GM23338 (cell line): Measurements from ENCODE around the gene ANKLE2. TPM values are rescaled to one million over a fixed set of nuclear protein-coding genes. Genes with fewer than 3 reads are reported as not detected.

Experiments
- ATAC-seq: fragments of 200-7000 bp; cut with Tn5 transposase; 3 replicates; pipeline ENCODE4 v1.9.1; 2020
- DNase-seq: peaks from one replicate; pipeline ENCODE4 v3.0.0-alpha.2; 2015; ENCODE audit warnings: low spot score
- H2AFZ ChIP-seq: fragments of 200-600 bp; sonication (generic); 2 replicates; pipeline ENCODE4 v1.8.0; 2016; ENCODE audit warnings: antibody characterized with exemption, mild to moderate bottlenecking, moderate library complexity
- H3F3A ChIP-seq: fragments of 200-600 bp; sonication (generic); replicated peaks from 2 replicates; pipeline ENCODE4 v1.8.0; 2017; ENCODE audit warnings: antibody characterized with exemption, mixed run types, low read depth
- H3K27ac ChIP-seq: fragments of 200-600 bp; sonication (generic); 2 replicates; pipeline ENCODE4 v1.6.1; 2016; ENCODE audit warnings: low read depth
- H3K27me3 ChIP-seq: fragments of 200-600 bp; sonication (generic); 2 replicates; pipeline ENCODE4 v1.8.0; 2016; ENCODE audit warnings: mild to moderate bottlenecking, mixed run types, moderate library complexity; ENCODE audit not compliant: insufficient read depth
- H3K36me3 ChIP-seq: fragments of 200-600 bp; sonication (generic); 2 replicates; pipeline ENCODE4 v1.8.0; 2016; ENCODE audit warnings: mild to moderate bottlenecking; ENCODE audit not compliant: insufficient read depth
- H3K4me1 ChIP-seq: fragments of 200-600 bp; sonication (generic); 2 replicates; pipeline ENCODE4 v1.8.0; 2016; ENCODE audit warnings: mild to moderate bottlenecking, moderate library complexity; ENCODE audit not compliant: insufficient read depth
- H3K4me2 ChIP-seq: fragments of 200-600 bp; sonication (generic); 2 replicates; pipeline ENCODE4 v1.7.1; 2017; ENCODE audit warnings: mixed run types
- H3K4me3 ChIP-seq: fragments of 200-600 bp; sonication (generic); 2 replicates; pipeline ENCODE4 v1.6.1; 2016; ENCODE audit warnings: mixed run types
- H3K79me2 ChIP-seq: fragments of 200-600 bp; sonication (generic); replicated peaks from 2 replicates; pipeline ENCODE4 v1.8.0; 2017; ENCODE audit warnings: mild to moderate bottlenecking; ENCODE audit not compliant: insufficient read depth
- H3K9me2 ChIP-seq: fragments of 200-600 bp; sonication (generic); 2 replicates; pipeline ENCODE4 v1.8.0; 2017; ENCODE audit not compliant: insufficient read depth
- H4K20me1 ChIP-seq: fragments of 200-600 bp; sonication (generic); replicated peaks from 2 replicates; pipeline ENCODE4 v1.8.0; 2017; ENCODE audit warnings: mild to moderate bottlenecking; ENCODE audit not compliant: insufficient read depth
- H3K27ac Mint-ChIP-seq: 2 replicates; pipeline ENCODE4 v1.8.0; 2020; ENCODE audit warnings: inconsistent platforms, mild to moderate bottlenecking, moderate library complexity, mixed read lengths
- H3K27me3 Mint-ChIP-seq: 3 replicates; pipeline ENCODE4 v1.8.0; 2022; ENCODE audit warnings: low read depth, mild to moderate bottlenecking, moderate library complexity, mixed read lengths, inconsistent platforms; ENCODE audit not compliant: insufficient read depth, poor library complexity
- H3K36me3 Mint-ChIP-seq: 3 replicates; pipeline ENCODE4 v1.8.0; 2021; ENCODE audit warnings: low read depth, mild to moderate bottlenecking, inconsistent platforms, moderate library complexity, mixed read lengths
- H3K4me1 Mint-ChIP-seq: 3 replicates; pipeline ENCODE4 v1.8.0; 2020; ENCODE audit warnings: mild to moderate bottlenecking, inconsistent platforms, mixed read lengths
- H3K4me3 Mint-ChIP-seq: 3 replicates; pipeline ENCODE4 v1.8.0; 2021; ENCODE audit warnings: moderate library complexity, mild to moderate bottlenecking, inconsistent platforms, mixed read lengths
- H3K9me3 Mint-ChIP-seq: 3 replicates; pipeline ENCODE4 v1.8.0; 2020; ENCODE audit warnings: moderate library complexity, mild to moderate bottlenecking, inconsistent platforms, mixed read lengths
- CREB1 ChIP-seq: fragments of 250-450 bp; sonication (Bioruptor Pico); IDR thresholded peaks from 2 replicates; pipeline ENCODE4 v1.5.0; 2020; ENCODE audit warnings: low read depth, mild to moderate bottlenecking, moderate library complexity
- CTCF ChIP-seq, 2 experiments: fragments of 200-600 bp in 1 of 2; sonication (generic) in 1 of 2; conservative IDR thresholded peaks; 2 replicates each; pipeline versions ENCODE4 v1.5.1 to v1.6.1; 2016 to 2017; ENCODE audit warnings: antibody characterized with exemption in 2 of 2, low read depth in 2 of 2, mild to moderate bottlenecking in 2 of 2, moderate library complexity in 1 of 2
- ETS1 ChIP-seq: IDR thresholded peaks from 2 replicates; pipeline ENCODE4 v1.6.1; 2016; ENCODE audit warnings: antibody characterized with exemption
- EZH2 ChIP-seq: fragments of 200-600 bp; sonication (generic); IDR thresholded peaks from one replicate; pipeline ENCODE4 v1.8.0; 2017; ENCODE audit warnings: antibody characterized with exemption, mild to moderate bottlenecking, low read depth; ENCODE audit not compliant: unreplicated experiment
- EZH2phosphoT487 ChIP-seq: fragments of 200-600 bp; sonication (generic); IDR thresholded peaks from one replicate; pipeline ENCODE4 v1.8.1; 2018; ENCODE audit warnings: antibody characterized with exemption; ENCODE audit not compliant: unreplicated experiment
- JUNB ChIP-seq: IDR thresholded peaks from one replicate; pipeline ENCODE4 v1.6.1; 2016; ENCODE audit warnings: antibody characterized with exemption; ENCODE audit not compliant: unreplicated experiment
- NANOG ChIP-seq: IDR thresholded peaks from 2 replicates; pipeline ENCODE4 v1.6.1; 2016; ENCODE audit warnings: antibody characterized with exemption, borderline replicate concordance
- REST ChIP-seq: IDR thresholded peaks from one replicate; pipeline ENCODE4 v1.6.1; 2018; ENCODE audit warnings: antibody characterized with exemption; ENCODE audit not compliant: unreplicated experiment
- STAT1 ChIP-seq: IDR thresholded peaks from one replicate; pipeline ENCODE4 v1.6.1; 2016; ENCODE audit warnings: antibody characterized with exemption; ENCODE audit not compliant: unreplicated experiment
- ZNF114 ChIP-seq: fragments of 250-450 bp; sonication (Bioruptor Pico); IDR thresholded peaks from 2 replicates; pipeline ENCODE4 v1.5.0; 2020; ENCODE audit warnings: mild to moderate bottlenecking, moderate library complexity
- ZNF331 ChIP-seq: fragments of 250-450 bp; sonication (Bioruptor Pico); IDR thresholded peaks from 2 replicates; pipeline ENCODE4 v1.5.0; 2020; ENCODE audit warnings: low read depth, mild to moderate bottlenecking, moderate library complexity
- ZNF462 ChIP-seq: fragments of 250-450 bp; sonication (Bioruptor Pico); IDR thresholded peaks from 2 replicates; pipeline ENCODE4 v1.5.0; 2020; ENCODE audit warnings: mild to moderate bottlenecking, moderate library complexity
- polyA plus RNA-seq: library from polyadenylated mRNA; unstranded; fragments of >200 nt; fragmentation: Nextera tagmentation; extraction: Ambion mirVana; gene quantifications from 2 replicates; pipeline ENCODE4 v1.2.1, GENCODE V29; 2016
- total RNA-seq: library from RNA; depleted of rRNA; stranded (reverse); fragments of >200 nt; shearing (Covaris generic); gene quantifications from 2 replicates; pipeline ENCODE4 v1.2.3, GENCODE V29; 2014

ANKLE2 gene
- total and polyA plus RNA-seq, 2 experiments from 2014 or later, result 27.2 to 63.7 TPM

- Histone ChIP-seq H3K79me2 (peaks cover 38% of the 10 kb centered on the region), H3K9me2 (no peaks in the 10 kb centered on the region), H3K4me3 (peak overlapping the region; percentile 94), H3K36me3 (no peaks in the 10 kb centered on the region; the same call in 1 of the 2 replicates), H3K27ac (peak overlapping the region; percentile 77), H3K4me1 (peaks cover 9% of the 10 kb centered on the region; the same call in 1 of the 2 replicates), H3K27me3 (no peaks in the 10 kb centered on the region), H3F3A (peaks cover 13% of the 10 kb centered on the region), H3K4me2 (peak overlapping the region; percentile 98), H4K20me1 (peaks cover 24% of the 10 kb centered on the region), H2AFZ (peak overlapping the region; percentile 98)
- TF ChIP-seq EZH2 (no peak), STAT1 (no peak), CREB1 (no peak), NANOG (no peak), ETS1 (no peak), REST (no peak), JUNB (no peak), EZH2phosphoT487 (no peak), ZNF462 (CRISPR knock-in tag) (no peak), ZNF114 (CRISPR knock-in tag) (no peak), CTCF (conservative IDR thresholded peaks at IDR 0.05; ENCODE audit: low read depth in 2 of 2) (no peak), ZNF331 (CRISPR knock-in tag) (no peak)
- DNase-seq (peak; percentile 62), ATAC-seq (peak; percentile 68)
- Mint-ChIP-seq H3K4me1 (peaks cover 6% of the 10 kb centered on the region; the same call in 2 of the 3 replicates), H3K36me3 (peaks cover 31% of the 10 kb centered on the region), H3K4me3 (peak overlapping the region; percentile 84), H3K27me3 (peaks cover 15% of the 10 kb centered on the region), H3K9me3 (peaks cover 13% of the 10 kb centered on the region), H3K27ac (peak overlapping the region; percentile 47)
Measured at GRCh38 chr12:132710043-132710404, 51.6 kb downstream of the ANKLE2 start.
